Measurements from ENCODE around the gene PLIN1. TPM values are rescaled to one million over a fixed set of nuclear protein-coding genes. Genes with fewer than 3 reads are reported as not detected.

Gene PLIN1
- total and polyA plus RNA-seq, 2 donors (not counting 1 experiment from before 2014, with no cell fraction given), result 0.02 to 0.50 TPM

DNA sequence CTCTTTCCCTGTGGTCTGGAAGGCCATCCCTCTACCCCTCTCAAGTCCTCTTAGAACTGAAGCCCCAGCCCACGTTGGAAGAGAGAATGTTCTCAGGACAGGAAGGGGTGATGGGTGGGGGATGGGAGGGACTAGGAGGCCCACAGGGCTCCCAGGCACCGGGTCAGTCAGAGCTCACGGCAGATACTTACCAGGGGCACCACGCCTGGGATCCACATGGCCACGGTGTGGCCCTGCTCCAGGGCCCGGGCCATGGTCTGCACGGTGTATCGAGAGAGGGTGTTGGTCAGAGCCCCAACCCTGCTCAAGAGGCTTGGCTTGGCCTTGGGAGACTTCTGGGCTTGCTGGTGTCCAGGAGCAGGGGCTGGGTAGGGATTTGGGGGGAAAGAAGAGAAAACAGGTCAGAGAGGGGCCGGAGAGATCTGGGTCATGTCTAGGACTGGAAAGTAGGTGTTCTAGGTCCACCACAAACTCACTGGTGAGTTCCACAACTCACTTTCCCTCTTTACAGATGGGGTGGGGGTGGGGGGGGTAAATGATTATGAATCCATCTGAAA is 9.8 kb downstream of the PLIN1 start:
- DNase-seq (ENCODE audit: low read depth in 2 of 2), result no peak
- Histone ChIP-seq H3K9ac (ENCODE audit: insufficient read depth, low read length) (no peak overlapping the region), H3K4me2 (ENCODE audit: extremely low read depth, insufficient read depth, low read length) (no peak overlapping the region), H3K27ac (ENCODE audit: insufficient read depth, low read length) (no peak overlapping the region), H3K79me2 (ENCODE audit: control insufficient read depth, insufficient read depth, low read length) (no peaks in the 10 kb centered on the region), H4K20me1 (ENCODE audit: control insufficient read depth, extremely low read depth, insufficient read depth, low read length) (no peaks in the 10 kb centered on the region), H3K36me3 (ENCODE audit: control insufficient read depth, insufficient read depth, low read length) (no peaks in the 10 kb centered on the region), H3K4me3 (replicated peaks in 1 of 4; ENCODE audit: control extremely low read depth in 1 of 4, insufficient read depth in 1 of 4, low read depth in 3 of 4, low read length in 4 of 4) (no peak overlapping the region), H3K9me3 (ENCODE audit: control insufficient read depth, insufficient read depth, low read depth, low read length) (no peaks in the 10 kb centered on the region), H3K4me1 (ENCODE audit: control insufficient read depth, extremely low read depth, insufficient read depth, low read length) (no peaks in the 10 kb centered on the region), H3K27me3 (ENCODE audit: control insufficient read depth, insufficient read depth, low read length) (no peaks in the 10 kb centered on the region), H2AFZ (ENCODE audit: low read length) (no peak overlapping the region)
- no peak for TF ChIP-seq EZH2 (IDR thresholded peaks at IDR 0.05; ENCODE audit: low read length, missing control alignments)
- TF ChIP-seq, protein P1, sequence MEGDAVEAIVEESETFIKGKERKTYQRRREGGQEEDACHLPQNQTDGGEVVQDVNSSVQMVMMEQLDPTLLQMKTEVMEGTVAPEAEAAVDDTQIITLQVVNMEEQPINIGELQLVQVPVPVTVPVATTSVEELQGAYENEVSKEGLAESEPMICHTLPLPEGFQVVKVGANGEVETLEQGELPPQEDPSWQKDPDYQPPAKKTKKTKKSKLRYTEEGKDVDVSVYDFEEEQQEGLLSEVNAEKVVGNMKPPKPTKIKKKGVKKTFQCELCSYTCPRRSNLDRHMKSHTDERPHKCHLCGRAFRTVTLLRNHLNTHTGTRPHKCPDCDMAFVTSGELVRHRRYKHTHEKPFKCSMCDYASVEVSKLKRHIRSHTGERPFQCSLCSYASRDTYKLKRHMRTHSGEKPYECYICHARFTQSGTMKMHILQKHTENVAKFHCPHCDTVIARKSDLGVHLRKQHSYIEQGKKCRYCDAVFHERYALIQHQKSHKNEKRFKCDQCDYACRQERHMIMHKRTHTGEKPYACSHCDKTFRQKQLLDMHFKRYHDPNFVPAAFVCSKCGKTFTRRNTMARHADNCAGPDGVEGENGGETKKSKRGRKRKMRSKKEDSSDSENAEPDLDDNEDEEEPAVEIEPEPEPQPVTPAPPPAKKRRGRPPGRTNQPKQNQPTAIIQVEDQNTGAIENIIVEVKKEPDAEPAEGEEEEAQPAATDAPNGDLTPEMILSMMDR (conservative IDR thresholded peaks at IDR 0.05 in 1 of 2, IDR thresholded peaks at IDR 0.05 in 1 of 2; ENCODE audit: low read depth in 1 of 2, low read length in 2 of 2), result no peak

DNA sequence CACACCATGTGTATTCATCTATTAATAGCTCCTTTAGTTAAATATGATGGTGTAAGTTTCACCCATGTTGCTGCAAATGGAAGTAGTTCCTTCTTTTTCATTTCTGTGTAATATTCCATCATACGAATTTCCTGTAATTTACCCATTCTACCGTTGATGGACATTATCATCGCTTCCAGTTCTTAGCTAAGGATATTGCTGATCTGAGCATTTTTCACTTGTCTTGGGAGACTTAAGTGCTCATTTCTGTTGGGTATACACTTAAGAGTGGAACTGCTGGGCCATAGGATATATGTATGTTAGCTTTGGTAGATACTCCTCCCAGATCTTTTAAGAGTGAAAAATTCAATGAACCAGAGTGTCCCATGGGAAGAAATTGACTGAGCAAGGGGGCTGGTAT is 11.0 kb downstream of the PLIN1 start:
- Histone ChIP-seq H3K9me3 (ENCODE audit: control insufficient read depth, insufficient read depth, low read depth, low read length) (no peaks in the 10 kb centered on the region), H2AFZ (ENCODE audit: low read length) (no peak overlapping the region), H4K20me1 (ENCODE audit: control insufficient read depth, extremely low read depth, insufficient read depth, low read length) (no peaks in the 10 kb centered on the region), H3K4me1 (ENCODE audit: control insufficient read depth, extremely low read depth, insufficient read depth, low read length) (peaks cover 3% of the 10 kb centered on the region), H3K27ac (ENCODE audit: insufficient read depth, low read length) (no peak overlapping the region), H3K79me2 (ENCODE audit: control insufficient read depth, insufficient read depth, low read length) (no peaks in the 10 kb centered on the region), H3K4me2 (ENCODE audit: extremely low read depth, insufficient read depth, low read length) (no peak overlapping the region), H3K27me3 (ENCODE audit: control insufficient read depth, insufficient read depth, low read length) (no peaks in the 10 kb centered on the region), H3K36me3 (ENCODE audit: control insufficient read depth, insufficient read depth, low read length) (no peaks in the 10 kb centered on the region), H3K9ac (ENCODE audit: insufficient read depth, low read length) (no peak overlapping the region), H3K4me3 (replicated peaks in 1 of 4; ENCODE audit: control extremely low read depth in 1 of 4, insufficient read depth in 1 of 4, low read depth in 3 of 4, low read length in 4 of 4) (no peak overlapping the region)
- no peak for DNase-seq (ENCODE audit: low read depth in 2 of 2)
- no peak for TF ChIP-seq EZH2 (IDR thresholded peaks at IDR 0.05; ENCODE audit: low read length, missing control alignments)

DNA sequence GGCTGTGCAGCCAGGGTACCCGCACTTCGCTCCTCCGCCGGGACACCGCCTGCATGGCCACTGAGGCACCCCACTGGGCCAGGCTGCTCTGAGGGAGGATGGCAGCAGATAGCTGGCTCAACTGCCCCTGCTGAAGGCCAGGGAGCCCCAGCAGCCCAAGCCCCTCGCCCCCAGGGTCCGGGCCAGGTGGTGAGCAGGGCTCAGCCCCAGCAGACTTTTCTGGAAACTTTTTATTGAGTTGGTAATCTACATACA is 11.5 kb downstream of the PLIN1 start:
- no peak overlapping the region for H3K4me2 ChIP-seq (ENCODE audit: extremely low read depth, insufficient read depth, low read length)
- no peak overlapping the region for H3K27ac ChIP-seq (ENCODE audit: insufficient read depth, low read length)
- no peak for TF ChIP-seq EZH2 (IDR thresholded peaks at IDR 0.05; ENCODE audit: low read length, missing control alignments)
- TF ChIP-seq, protein P1 (conservative IDR thresholded peaks at IDR 0.05 in 1 of 2, IDR thresholded peaks at IDR 0.05 in 1 of 2; ENCODE audit: low read depth in 1 of 2, low read length in 2 of 2), result no peak
- no peak overlapping the region for H2AFZ ChIP-seq (ENCODE audit: low read length)
- H3K79me2 ChIP-seq (ENCODE audit: control insufficient read depth, insufficient read depth, low read length), result no peaks in the 10 kb centered on the region
- H3K4me3 ChIP-seq (replicated peaks in 1 of 4; ENCODE audit: control extremely low read depth in 1 of 4, insufficient read depth in 1 of 4, low read depth in 3 of 4, low read length in 4 of 4), result no peak overlapping the region
- no peaks in the 10 kb centered on the region for H3K27me3 ChIP-seq (ENCODE audit: control insufficient read depth, insufficient read depth, low read length)
- no peaks in the 10 kb centered on the region for H4K20me1 ChIP-seq (ENCODE audit: control insufficient read depth, extremely low read depth, insufficient read depth, low read length)
- no peak overlapping the region for H3K9ac ChIP-seq (ENCODE audit: insufficient read depth, low read length)
- H3K9me3 ChIP-seq (ENCODE audit: control insufficient read depth, insufficient read depth, low read depth, low read length), result no peaks in the 10 kb centered on the region
- DNase-seq (ENCODE audit: low read depth in 2 of 2), result no peak
- peaks cover 6% of the 10 kb centered on the region for H3K4me1 ChIP-seq (ENCODE audit: control insufficient read depth, extremely low read depth, insufficient read depth, low read length)
- H3K36me3 ChIP-seq (ENCODE audit: control insufficient read depth, insufficient read depth, low read length), result no peaks in the 10 kb centered on the region
